Measurements from ENCODE around the gene REEP3.

Gene REEP3

GRCh38 chr10:63665670-63666134 is 144.5 kb downstream of the REEP3 start:
- no peak for DNase-seq (ENCODE audit: low read depth in 2 of 2)

GRCh38 chr10:63666836-63667383 is 145.7 kb downstream of the REEP3 start:
- no peak for DNase-seq (ENCODE audit: low read depth in 2 of 2)

GRCh38 chr10:63667596-63668480 is 146.6 kb downstream of the REEP3 start:
- DNase-seq (ENCODE audit: low read depth in 2 of 2): no peak

GRCh38 chr10:63670291-63670898 is 149.2 kb downstream of the REEP3 start:
- DNase-seq (ENCODE audit: low read depth in 2 of 2): no peak

- DNase-seq (ENCODE audit: low read depth in 2 of 2): no peak
Observed at GRCh38 chr10:63671317-63671937, 150.2 kb downstream of the REEP3 start.

GRCh38 chr10:63672491-63672890 is 151.3 kb downstream of the REEP3 start:
- no peak for DNase-seq (ENCODE audit: low read depth in 2 of 2)

GRCh38 chr10:63673246-63673645 is 152.0 kb downstream of the REEP3 start:
- DNase-seq (ENCODE audit: low read depth in 2 of 2): no peak

GRCh38 chr10:63673846-63674245 is 152.6 kb downstream of the REEP3 start:
- no peak for DNase-seq (ENCODE audit: low read depth in 2 of 2)

Measured in stimulated activated CD4-positive, alpha-beta T cell treated with anti-CD3 and anti-CD28 coated beads, Interleukin-4, amount 100 ng/mL, for 48 hours (primary cell).